Glutamatergic neuron (in vitro differentiated cells): ENCODE data around the gene BSPRY. TPM values are rescaled to one million over a fixed set of nuclear protein-coding genes. Genes with fewer than 3 reads are reported as not detected.

ENCODE experiments used
- DNase-seq: peaks from one replicate; pipeline ENCODE4 v3.0.0; 2022
- H3K27ac Mint-ChIP-seq: one replicate; pipeline ENCODE4 v1.8.0; 2020; ENCODE audit warnings: mild to moderate bottlenecking, mixed read lengths, inconsistent platforms; ENCODE audit not compliant: unreplicated experiment
- H3K27me3 Mint-ChIP-seq: one replicate; pipeline ENCODE4 v1.8.0; 2020; ENCODE audit warnings: mild to moderate bottlenecking, moderate library complexity, mixed read lengths, inconsistent platforms; ENCODE audit not compliant: unreplicated experiment
- H3K36me3 Mint-ChIP-seq: one replicate; pipeline ENCODE4 v1.8.0; 2020; ENCODE audit warnings: mild to moderate bottlenecking, mixed read lengths, inconsistent platforms; ENCODE audit not compliant: unreplicated experiment
- H3K4me1 Mint-ChIP-seq: one replicate; pipeline ENCODE4 v1.8.0; 2020; ENCODE audit warnings: mild to moderate bottlenecking, low read depth, mixed read lengths, inconsistent platforms; ENCODE audit not compliant: unreplicated experiment
- H3K4me3 Mint-ChIP-seq: one replicate; pipeline ENCODE4 v1.8.0; 2020; ENCODE audit warnings: mild to moderate bottlenecking, mixed read lengths, inconsistent platforms; ENCODE audit not compliant: unreplicated experiment
- H3K9me3 Mint-ChIP-seq: one replicate; pipeline ENCODE4 v1.8.0; 2020; ENCODE audit warnings: mild to moderate bottlenecking, moderate library complexity, mixed read lengths, inconsistent platforms; ENCODE audit not compliant: unreplicated experiment
- total RNA-seq: library from RNA; stranded (reverse); fragmentation: NEBNext Ultra II Directional; extraction: Animal tissue kit (Norgen Biotek cat#: 25700); gene quantifications from one replicate; pipeline ENCODE4 v1.2.1, GENCODE V29; 2021; ENCODE audit not compliant: unreplicated experiment
- TF ChIP-seq, protein P1 (sequence below): fragments of 200-600 bp; sonication (generic); IDR thresholded peaks from one replicate; pipeline ENCODE4 v1.5.0; 2021; ENCODE audit not compliant: partially characterized antibody, unreplicated experiment

Gene BSPRY
- total RNA-seq, 1 donor from 2014 or later, result not detected

GRCh38 chr9:113340011-113340699 is 9.2 kb upstream of the BSPRY start, which contains the start of gene WDR31:
WDR31 (minus strand) TSS chr9:113340275; CDS start chr9:113332022, 8,253 bp downstream.
- peak; percentile 90 for DNase-seq
- H3K36me3 Mint-ChIP-seq, result no peaks in the 10 kb centered on the region
- H3K27ac Mint-ChIP-seq, result peak within 1 kb of the TSS; percentile 67
- H3K9me3 Mint-ChIP-seq, result peaks cover 2% of the 10 kb centered on the region
- peak within 1 kb of the TSS; percentile 93 for H3K4me3 Mint-ChIP-seq
- TF ChIP-seq, protein P1, sequence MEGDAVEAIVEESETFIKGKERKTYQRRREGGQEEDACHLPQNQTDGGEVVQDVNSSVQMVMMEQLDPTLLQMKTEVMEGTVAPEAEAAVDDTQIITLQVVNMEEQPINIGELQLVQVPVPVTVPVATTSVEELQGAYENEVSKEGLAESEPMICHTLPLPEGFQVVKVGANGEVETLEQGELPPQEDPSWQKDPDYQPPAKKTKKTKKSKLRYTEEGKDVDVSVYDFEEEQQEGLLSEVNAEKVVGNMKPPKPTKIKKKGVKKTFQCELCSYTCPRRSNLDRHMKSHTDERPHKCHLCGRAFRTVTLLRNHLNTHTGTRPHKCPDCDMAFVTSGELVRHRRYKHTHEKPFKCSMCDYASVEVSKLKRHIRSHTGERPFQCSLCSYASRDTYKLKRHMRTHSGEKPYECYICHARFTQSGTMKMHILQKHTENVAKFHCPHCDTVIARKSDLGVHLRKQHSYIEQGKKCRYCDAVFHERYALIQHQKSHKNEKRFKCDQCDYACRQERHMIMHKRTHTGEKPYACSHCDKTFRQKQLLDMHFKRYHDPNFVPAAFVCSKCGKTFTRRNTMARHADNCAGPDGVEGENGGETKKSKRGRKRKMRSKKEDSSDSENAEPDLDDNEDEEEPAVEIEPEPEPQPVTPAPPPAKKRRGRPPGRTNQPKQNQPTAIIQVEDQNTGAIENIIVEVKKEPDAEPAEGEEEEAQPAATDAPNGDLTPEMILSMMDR, result no peak
- no peaks in the 10 kb centered on the region for H3K4me1 Mint-ChIP-seq
- peaks cover 4% of the 10 kb centered on the region for H3K27me3 Mint-ChIP-seq

DNA sequence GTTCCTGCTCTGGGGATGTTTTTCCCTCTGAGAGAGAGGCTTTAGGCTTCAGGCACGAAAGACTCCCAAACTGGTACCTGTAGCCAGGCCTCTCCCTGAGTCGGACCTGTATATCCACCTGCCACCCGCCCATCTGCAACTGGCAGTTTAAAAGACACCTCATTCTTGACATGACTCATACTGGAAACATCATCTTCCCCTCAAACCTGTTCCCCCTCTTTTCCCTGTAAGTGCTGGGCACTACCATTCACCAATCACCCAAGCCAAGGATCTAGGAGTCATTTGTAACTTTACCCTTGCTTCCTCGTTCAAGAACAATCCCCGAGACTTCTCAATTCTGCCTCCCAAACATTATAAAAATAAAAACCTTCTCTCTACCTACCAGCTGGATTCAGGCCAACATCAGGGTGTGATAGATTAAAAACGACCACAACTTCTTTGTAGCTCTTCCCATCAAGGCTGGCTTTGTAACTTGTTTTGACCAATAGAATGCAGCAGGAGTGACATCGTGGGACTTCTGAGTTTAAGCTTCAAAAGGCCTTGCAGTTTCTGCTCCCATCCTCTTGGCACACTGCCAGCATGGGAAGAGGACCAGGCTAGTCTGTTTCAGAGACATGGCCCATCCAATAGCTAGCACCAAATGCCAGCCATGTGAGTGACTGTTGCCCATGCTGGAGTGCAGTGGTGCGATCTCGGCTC is 7.5 kb upstream of the BSPRY start:
- Mint-ChIP-seq H3K9me3 (peaks cover 2% of the 10 kb centered on the region), H3K4me3 (peak overlapping the region; percentile 6), H3K27ac (peak overlapping the region; percentile 9), H3K27me3 (peaks cover 4% of the 10 kb centered on the region), H3K4me1 (no peaks in the 10 kb centered on the region), H3K36me3 (no peaks in the 10 kb centered on the region)
- TF ChIP-seq, protein P1, result no peak
- DNase-seq, result no peak

DNA sequence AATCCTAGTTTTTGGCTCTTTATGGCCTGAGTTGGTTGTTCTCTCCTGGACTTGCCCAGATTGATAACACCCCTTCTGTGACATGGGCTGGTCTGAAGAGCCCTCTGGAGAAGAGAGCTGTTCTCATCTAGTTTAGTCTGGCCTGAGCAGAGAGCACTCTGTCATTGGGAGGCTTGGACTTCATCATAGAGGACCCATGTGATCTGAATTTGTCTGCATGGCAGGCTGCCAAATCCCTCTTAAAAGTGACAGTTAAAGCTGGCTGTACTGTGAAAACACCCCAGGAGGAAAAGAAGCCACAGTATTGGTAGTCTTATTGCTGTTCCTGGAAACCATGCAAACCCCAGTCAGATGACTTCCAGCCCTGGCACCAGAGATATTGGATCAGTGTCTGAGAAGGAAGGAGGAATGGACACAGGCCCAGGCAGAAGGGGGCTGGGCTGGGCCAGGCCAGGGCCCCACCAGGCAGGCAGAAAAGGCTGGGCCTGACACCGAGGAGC is 5.6 kb upstream of the BSPRY start:
- Mint-ChIP-seq H3K27ac (no peak overlapping the region), H3K27me3 (peaks cover 4% of the 10 kb centered on the region)
- TF ChIP-seq, protein P1, result no peak

GRCh38 chr9:113345190-113345589 is 4.2 kb upstream of the BSPRY start:
- DNase-seq, result no peak
- Mint-ChIP-seq H3K36me3 (no peaks in the 10 kb centered on the region), H3K27ac (no peak overlapping the region), H3K4me1 (no peaks in the 10 kb centered on the region), H3K9me3 (peaks cover 4% of the 10 kb centered on the region), H3K27me3 (peaks cover 9% of the 10 kb centered on the region), H3K4me3 (no peak overlapping the region)
- TF ChIP-seq, protein P1, result no peak

More for the DNA sequence above, 5.6 kb upstream of the BSPRY start:
- Mint-ChIP-seq H3K36me3 (no peaks in the 10 kb centered on the region), H3K9me3 (peaks cover 2% of the 10 kb centered on the region), H3K4me1 (no peaks in the 10 kb centered on the region), H3K4me3 (no peak overlapping the region)
- DNase-seq, result no peak

DNA sequence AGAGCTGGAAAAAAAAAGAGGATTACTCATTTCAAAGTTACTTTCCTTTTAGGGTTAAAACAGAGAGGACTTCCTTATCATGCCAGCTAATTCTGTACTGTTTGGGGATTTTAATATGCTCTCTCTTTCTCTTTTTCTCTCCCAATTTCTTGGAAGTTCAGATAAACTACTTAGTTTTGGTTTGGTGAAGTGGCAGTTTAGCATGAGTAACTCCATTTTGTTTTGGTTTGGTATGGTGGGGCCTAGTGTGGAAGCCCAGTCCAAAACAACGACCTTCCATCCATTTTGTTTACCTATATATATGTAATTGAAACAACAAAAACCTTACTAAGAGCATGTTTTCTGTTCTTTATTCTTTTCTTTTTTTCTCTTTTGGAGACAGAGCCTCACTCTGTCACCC is 3.7 kb upstream of the BSPRY start:
- Mint-ChIP-seq H3K27ac (no peak overlapping the region), H3K4me3 (no peak overlapping the region), H3K4me1 (peaks cover under 1% of the 10 kb centered on the region), H3K36me3 (no peaks in the 10 kb centered on the region), H3K27me3 (peaks cover 12% of the 10 kb centered on the region), H3K9me3 (peaks cover 5% of the 10 kb centered on the region)
- TF ChIP-seq, protein P1, result no peak
- DNase-seq, result no peak
